GM21367 (cell line): ENCODE data around the gene BRF1.
"Not testable (repeated sequence)": the region's sequence is repeated elsewhere in the genome, so short reads cannot be mapped to it uniquely, and the experiment has no call there.

Experiments used
- ATAC-seq: cut with Tn5 transposase; IDR thresholded peaks from one replicate; pipeline ENCODE4 v1.9.1; 2021; ENCODE audit not compliant: unreplicated experiment

Gene BRF1

DNA sequence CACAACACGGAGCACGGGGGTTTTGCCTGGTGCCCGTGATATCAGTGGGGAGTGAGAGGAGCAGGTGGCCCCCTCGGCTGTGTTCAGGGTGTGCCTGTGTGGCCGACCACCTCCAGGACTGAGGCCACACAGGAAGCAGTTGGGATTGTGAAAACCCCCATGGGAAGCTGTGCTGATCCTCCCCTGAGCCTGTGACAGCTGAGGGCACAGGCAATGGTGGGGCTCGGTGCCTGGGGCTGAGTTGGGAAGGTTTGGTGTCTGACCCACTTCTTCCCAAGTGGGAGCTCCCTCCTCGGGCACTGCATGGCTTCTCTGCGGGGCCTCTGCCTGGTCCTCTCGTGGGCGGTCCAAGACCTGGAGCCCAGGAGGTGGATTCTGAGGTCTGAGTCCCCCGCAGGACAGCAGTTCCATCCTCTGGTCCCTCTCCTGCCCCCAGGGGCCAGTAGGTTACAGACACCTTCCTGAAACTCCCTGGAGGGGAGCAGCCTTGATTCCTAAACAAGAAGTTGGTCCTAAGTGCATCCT is 31.6 kb upstream of the BRF1 start:
- no peak for ATAC-seq

DNA sequence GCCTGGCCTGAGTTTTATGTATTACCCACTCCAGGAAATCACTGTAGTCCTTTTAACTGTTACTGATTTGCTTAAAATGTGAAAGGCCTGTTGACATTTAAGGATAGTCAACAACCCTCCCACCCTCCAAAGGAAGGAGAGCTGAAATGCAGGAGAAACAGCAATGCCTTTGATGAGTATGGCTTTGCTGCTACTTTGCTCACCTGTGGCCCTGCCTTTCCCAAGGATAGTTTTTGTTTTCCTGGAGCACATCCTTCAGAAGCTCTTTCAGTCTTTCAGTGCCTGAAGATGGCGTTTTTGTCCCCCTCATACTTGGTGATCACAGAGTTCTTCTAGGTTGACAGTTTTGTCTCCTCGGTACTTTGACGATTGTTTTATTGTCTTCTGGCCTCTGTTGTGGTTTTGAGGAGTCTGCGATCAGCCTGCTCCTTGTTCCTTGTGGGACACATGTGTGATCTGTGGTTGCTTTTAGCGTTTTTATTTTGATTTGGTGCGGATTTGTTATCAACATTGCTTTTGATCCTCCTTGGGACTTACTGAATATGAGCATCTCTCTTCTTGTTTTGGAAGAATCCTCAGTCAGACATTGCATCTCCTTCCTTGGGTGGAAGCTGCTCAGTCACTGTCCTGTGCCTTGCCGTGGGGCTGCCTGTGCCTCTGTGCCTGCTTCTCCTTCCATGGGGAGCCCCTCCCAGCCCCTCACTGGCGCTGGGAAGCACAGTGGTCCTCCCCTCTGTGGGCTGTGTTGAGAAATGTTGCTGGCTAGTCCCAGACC is 31.0 kb upstream of the BRF1 start:
- ATAC-seq = no peak

DNA sequence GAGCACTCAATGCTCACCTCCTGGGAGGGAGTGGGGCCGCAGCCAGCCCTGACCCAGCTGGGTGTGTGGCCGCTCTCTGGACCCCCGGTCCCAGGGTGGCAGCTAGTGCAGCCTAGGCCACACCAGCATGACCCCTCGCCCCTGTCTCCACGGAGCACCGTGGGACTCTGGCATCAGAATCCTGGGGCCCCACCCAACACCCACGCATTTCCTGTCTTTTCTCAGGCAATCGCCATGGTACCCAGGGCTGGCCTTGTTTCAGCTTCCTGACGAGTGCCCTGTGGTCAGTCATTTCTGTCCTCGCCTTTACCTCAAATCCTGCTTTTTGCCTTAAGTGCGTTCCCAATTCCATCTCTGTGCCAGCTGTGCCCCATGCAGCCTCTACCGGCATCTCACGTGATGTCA is 29.7 kb upstream of the BRF1 start:
- no peak for ATAC-seq

DNA sequence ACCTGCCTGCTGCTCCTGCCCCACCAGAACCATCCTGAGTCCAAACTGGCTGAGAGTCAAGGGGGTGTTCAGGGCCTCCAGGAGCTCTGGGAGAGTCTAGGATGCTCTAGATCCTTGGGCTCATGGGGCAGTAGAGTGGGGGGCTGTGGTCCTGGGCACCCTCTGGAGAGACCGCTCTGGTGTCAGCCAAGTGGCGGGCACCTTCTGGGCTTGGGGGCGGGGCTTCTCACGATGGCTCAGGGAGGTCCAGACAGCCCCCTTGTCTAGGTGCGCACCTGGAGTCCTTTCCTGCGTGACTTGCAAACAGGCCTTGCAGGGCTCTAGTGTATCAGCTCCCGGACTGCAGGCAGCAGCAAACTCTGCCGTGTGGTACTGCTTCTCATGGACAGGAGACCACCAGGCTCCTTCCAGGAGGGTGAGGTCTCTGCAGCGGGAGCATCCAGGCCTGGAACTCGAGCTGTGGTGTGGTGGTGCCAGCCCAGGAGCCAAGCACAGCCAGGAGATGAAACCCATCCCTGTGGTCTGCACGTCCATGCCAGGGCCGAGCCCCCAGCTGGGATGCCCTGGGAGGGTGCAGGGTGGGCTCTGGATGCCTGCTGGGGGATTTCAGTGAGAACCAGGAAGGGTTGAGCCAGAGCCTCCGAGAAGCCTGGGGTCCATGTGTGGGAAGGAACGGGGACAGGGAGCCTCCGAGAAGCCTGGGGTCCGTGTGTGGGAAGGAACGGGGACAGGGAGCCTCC is 28.8 kb upstream of the BRF1 start:
- no peak for ATAC-seq

DNA sequence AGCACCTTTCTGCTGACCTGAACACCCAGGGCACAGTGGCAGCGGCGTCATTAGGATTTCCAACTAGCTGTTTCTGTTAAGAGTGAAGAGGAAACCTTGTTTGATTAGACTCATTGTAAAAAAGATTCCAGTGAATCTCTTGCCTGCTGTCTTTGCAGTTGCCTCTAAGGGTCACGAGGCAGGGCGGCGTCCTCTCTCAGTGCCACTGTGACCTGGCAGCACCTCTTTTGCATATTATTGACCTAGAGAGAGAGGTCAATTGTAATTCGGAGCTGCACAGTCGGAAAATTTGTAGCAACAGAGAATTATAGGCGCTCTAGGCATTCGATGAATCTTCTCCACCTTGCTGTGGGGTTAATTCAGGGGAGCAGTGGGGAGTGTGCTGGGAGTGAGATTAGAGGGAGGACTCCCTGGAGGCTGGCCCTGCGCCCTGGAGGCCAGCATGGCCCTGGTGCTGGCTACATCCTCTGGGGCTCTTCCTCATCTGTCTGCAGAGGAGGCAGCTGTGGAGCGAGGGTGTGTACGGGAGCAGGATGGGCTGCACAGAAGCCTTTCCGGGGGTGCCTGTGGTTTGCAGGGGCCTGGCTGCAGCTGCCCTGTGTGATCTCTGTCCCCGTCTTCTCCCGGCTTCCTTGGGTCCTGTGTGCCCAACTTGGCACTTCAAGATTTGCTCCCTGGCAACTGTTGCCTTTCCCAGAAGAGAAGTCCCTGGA is 28.0 kb upstream of the BRF1 start:
- no peak for ATAC-seq

DNA sequence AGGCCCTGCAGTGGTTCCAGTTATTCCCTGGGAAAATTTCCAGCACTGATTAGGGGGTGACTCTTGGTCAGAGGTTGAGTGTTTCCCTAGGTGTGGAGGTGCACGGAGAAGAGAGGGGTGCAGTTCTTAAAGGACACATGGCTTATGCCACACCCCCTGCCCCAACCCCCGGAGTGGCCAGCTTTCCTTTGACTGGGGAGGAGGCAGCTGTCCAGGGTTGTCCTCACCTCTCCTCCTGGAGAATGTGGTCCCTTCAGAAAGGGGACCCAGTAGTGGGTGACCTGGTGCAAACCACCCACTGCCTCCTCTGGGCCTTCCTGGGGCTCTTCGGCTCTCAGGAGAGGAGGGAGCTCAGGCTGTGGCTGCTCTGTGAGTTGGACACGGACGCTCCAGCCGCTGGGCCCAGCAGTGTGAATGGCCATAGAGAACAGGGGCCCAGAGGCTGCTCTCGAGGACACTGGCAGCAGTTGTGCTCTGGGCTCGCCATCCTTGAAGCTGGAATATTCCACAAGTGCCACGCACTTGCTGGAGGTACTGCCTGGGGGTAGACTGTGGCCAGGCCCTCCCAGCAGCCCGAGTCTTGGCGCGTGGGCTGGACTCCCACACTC is 27.4 kb upstream of the BRF1 start:
- ATAC-seq = no peak

DNA sequence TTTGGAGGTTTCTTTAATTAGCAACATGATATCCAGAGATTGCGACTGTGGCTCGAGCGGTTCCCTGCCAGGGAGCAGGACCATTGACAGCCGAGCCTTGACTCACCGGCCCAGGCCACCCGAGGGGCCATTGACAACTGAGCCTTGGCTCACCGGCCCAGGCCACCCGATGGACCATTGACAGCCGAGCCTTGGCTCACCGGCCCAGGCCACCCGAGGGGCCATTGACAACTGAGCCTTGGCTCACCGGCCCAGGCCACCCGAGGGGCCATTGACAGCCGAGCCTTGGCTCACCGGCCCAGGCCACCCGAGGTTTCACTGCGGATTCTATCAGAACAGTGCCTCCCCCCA is 26.9 kb upstream of the BRF1 start:
- not testable (repeated sequence) for ATAC-seq

DNA sequence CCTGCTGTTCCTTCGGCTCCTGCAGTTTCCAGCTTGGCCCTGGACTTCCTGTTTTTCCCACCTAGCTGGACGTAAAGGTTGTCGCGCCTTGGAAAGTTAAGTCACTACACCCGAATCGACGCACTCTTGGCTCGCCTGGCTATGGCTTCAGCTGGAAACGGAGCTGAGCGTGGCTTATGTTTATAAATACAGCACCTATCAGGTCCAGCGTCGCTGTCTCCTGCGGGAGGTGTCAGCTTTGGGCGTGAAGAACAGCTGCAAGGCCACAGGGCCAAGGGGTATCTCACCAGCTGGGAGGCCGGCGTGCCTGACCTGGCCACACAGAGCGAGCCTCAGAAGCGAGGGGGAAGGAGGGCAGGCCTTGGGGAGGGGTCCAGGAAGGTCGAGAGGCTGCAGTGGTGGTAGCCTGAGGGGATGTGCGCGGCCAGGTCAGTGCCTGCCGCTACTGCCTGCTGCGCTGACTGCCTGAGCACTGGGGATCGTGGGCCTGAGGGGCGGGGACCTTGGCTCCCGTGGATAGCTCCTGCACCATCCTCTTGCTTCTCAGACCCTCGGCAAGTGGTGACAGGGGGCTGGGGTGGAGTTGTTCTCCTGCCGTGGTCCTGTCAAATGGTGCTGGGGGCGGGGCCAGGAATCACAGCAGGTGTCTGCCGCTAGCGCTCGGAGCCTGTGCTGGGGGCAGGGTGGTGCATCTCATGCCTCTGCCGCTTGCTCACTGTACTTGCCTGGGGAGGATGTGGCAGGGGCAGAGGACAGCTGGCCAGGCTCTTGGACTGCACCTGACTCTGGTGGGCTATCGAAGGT is 26.3 kb upstream of the BRF1 start:
- ATAC-seq = no peak

DNA sequence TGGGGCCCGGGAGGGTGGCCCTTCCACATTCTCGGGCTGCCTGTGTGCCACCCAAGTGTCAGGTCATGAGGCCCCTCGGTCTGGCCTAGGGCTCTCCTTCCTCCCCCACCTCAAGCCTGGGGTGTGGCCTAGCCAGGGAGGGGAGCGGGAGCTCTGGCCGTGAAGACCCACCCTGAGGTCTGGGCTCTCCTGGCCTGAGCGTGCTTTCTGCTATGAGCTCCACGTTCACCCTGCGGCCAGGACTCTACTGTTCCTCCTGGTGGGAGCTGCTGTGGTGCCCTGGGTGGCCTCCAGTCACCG is 25.7 kb upstream of the BRF1 start:
- ATAC-seq = no peak

DNA sequence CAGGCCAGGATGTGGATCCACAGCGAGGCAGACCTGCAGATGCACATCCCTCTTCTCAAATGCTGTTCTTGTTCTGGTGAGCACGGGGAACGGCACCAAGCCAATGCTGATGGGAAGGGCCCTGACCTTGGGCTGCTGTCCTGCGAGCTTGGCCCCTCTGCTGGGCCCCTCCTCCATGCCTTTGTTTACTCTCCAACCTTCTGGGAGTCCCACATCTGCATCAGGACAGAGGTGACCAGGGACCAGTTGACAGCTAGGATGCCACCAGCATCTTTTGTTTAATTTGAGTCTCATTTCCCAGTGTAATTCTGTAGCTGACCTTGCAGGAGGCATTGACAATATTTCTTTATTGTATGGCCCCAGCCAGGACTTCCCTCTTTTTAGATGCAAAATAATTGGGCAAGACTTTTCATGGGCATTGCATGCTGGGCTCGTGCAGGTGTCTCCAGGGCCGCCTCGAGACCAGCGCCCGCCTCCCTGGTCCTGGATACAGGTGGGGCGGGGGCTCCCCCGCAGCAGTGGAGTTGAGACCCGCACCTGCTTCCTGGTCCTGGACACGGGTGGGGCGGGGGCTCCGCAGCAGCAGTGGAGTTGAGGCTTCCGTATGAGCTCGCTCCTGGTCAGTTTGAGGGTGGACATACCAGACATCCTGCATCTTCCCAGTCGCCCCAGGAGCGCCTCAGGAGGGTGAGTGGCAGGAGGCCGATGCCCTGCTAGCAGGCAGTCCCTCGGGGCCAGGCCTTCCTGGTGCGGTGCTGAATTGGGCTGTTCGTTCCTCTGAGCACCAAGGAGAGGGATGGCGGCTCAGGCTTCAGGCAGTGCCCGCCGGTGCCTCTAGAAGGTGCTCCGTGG is 25.1 kb upstream of the BRF1 start:
- ATAC-seq = no peak

DNA sequence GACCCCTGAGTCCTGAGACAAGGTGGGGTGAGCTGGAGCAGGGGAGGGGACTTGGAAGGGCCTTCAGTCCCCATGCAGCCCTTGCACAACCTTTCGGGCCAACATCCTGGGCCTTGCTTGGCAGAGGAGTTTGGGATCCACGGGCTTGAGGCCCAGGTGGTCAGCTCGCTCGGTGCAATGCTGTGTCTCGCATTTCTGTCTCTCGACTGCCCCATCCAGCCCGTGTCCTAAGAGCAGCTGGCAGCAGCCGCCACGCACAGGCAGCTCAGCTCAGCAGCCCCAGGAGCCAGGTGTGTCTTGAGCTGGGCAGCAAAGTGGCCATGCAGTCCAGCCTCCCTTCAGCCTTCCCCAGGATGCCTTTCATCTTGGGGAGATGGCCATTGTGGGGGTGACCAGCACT is 24.5 kb upstream of the BRF1 start:
- no peak for ATAC-seq

DNA sequence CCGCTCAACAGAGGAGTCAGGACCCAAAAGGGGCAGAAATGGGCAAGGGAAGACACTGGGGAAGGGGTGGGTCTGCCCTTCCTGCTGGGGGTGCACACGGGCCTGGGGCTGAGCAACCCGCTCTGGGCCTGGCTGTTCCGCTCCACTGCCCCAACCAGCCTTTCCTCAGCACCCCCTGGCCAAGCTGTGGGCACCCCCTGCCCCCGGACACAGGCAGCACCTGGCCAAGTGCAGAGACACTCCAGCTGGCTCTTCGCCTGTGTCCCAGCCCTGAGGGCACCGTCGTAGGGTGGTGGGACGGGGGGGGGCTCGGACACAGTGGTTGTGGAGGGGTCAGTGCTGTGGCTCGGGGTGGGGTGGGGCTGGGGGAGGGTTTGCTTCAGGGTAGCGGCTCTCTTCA is 24.1 kb upstream of the BRF1 start:
- no peak for ATAC-seq

DNA sequence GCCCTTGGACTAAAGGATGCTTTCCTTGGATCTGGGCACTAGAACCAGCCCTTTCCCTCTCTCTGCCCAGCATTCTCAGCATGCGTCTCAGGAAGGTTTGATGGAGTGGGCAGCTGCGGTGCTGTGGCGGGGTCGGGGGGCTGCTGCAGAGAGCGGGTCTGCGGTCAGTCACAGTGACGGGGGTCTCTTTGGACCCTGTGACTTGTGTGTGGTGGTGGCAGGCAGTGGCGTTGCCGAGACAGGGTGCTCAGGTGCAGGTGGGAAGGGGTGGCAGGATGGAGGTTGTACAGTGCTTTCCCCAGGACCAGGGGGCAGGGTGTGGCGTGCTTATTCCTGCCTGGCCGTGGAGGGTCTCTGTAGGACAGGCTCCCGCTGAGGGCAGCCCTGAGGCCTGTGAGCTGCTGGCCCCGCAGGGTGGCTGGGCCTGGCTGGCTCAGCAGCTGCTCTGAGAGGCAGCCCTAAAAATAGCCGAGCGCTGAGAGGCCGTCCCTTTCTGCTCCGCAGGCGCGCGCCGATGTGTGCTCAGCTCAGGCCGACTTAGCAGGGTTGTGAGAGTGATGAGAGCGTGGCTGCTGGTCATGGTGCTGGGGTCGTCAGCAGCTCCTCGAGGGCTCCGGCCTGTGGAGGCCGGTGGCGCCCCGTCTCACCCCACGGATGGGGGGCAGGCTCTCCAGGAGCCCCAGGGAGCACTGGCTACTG is 23.4 kb upstream of the BRF1 start:
- ATAC-seq = no peak

DNA sequence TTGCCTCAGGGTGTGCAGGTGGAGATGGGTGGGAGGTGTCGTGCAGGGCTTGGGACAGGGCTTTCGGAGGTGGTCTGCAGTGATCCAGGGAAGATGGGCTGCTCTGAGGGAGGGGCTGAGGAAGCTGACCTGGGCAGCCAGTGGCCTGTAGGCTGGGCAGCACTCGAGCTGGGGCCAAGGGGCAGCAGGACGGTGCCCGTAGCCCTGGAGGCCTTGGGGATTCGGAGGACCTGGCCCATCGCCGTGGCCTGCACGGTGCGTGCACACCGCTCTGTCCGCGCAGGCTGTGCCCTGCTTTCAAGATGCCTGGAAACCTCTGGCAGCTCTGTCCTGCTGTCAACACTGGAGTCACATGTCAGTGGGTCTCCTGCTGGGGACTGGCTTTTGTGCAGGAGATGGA is 22.9 kb upstream of the BRF1 start:
- no peak for ATAC-seq

DNA sequence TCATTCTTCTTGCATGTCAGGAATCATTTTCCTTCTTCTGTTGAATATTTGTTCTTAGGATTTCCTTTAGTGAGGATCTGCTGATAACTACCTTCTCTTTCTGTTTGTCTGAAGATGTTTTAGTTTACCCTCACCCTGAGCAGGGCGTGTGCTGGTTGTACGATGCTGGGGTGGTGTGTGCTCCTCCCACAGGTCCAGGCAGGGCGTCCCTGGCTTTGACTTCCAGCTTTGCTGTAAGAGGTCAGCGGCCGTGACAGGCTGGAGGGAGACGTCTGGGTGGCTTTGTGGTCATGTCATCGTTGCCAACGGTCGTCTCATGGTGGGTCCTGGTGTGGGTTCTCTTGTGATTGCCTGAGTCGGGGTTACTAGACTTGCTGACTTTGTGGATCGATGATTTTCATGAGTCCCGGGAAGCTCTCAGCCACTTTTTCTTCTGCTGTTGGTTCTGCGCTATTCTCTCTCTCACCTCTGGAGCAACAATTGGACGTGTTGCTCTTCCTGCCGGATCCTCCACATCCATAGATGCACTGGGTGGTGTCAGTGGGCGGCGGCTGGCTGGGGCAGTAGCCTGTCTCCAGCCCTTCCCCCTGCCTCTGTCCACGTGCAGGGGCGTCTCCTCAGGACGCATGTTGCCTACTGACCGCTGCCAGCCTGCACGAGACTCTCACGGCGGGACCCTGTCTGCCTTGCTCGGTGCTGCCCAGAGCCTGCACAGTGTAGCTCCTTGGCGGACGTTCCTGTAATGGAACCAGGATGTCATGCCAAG is 22.2 kb upstream of the BRF1 start:
- no peak for ATAC-seq

DNA sequence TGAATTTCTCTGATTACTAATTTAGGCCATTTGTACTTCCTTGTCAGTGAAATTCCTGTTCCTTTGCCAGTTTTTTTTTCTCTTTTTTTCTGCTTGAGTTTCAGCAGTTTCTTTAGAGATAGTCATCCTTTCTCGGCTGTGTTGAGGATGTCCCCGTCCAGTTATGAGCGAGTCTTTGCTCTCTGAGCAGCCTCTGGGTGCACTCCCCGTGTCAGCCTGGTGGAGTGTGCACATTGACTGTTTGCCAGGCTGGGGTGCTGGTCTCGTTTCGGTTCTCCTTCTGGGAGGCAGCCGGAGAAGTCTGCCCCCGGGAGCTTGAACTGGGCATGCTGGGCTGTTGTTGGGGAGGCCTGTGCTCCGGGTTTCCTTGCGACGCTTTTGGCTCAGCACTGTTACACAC is 16.7 kb upstream of the BRF1 start:
- no peak for ATAC-seq

DNA sequence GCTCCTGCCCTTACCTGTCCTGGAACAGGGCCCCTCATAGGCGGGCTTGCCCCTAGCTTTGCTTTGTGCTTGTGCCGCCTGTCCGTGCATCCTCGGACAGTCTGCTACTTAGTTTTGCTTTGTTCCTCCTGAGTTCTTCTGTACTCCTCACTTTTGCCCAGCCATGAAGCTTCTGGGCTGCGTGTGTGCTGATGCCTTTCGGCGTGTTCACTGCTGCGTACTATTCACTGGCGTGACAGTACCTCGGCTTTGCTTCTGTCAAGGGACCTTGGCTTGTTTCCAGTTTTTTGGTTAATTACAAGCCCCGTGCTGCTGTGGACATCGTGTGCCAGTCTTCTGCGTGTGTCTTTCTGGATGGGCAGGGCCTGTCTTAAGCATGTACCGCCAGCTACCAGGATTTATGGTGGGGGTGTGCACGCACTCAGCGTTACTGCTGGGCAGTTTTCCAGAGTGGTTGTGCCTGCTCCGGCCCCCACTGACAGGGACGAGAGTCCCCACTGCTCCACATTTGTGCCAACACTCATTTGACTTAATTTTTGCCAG is 16.2 kb upstream of the BRF1 start:
- no peak for ATAC-seq

DNA sequence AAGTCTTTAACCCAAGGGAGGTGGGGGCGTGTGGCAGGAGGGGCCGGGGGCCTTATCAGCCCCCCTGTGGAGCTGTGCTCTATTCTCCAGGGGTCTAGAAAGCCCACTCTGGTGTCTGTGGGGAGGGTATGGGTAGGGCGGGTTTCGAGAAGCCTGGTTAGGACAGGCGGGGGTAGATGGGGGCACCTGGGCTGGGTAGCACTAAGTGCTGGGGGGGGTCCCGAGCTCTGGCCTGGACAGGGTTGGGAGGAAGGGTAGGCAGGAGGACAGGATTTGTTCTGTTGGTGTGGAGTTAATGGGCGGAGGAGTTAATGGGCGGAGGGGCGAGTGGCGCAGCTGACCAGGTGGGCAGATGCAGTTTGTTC is 15.8 kb upstream of the BRF1 start:
- ATAC-seq = no peak
